GM20000 (cell line): Measurements from ENCODE around the gene SLC2A13.
"Not testable (repeated sequence)": the region's sequence is repeated elsewhere in the genome, so short reads cannot be mapped to it uniquely, and the experiment has no call there.

ENCODE experiments used
- DNase-seq: peaks from one replicate; pipeline ENCODE4 v3.0.0; 2012; ENCODE audit warnings: low spot score
- CTCF ChIP-seq: IDR thresholded peaks from 2 replicates; pipeline ENCODE4 v1.5.1; 2012; ENCODE audit warnings: mild to moderate bottlenecking, control low read depth; ENCODE audit errors: extremely low read depth, missing control alignments

SLC2A13 gene

GRCh38 chr12:39912211-39912980 lies 193.5 kb downstream of the SLC2A13 start:
- no peak for DNase-seq
- TF ChIP-seq CTCF: no peak

DNA sequence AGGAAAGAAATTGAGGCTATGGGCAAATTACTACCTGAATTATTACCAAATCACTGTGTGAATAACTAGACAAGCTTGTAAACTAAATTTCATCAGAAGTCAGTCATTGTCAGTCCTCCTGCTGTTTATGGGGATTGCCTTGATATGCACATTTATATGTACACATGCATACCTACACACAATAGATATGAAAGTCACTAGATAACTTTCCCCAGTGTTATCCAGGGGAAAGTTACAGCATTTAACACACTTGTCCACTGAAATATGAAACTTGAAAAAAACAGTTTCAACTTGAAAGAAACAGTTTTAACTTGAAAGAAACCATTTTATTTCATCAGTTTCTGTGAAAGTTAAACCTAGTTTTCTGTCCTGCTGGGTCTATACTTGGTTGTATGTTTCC lies 199.6 kb downstream of the SLC2A13 start:
- no peak for DNase-seq
- no peak for TF ChIP-seq CTCF

DNA sequence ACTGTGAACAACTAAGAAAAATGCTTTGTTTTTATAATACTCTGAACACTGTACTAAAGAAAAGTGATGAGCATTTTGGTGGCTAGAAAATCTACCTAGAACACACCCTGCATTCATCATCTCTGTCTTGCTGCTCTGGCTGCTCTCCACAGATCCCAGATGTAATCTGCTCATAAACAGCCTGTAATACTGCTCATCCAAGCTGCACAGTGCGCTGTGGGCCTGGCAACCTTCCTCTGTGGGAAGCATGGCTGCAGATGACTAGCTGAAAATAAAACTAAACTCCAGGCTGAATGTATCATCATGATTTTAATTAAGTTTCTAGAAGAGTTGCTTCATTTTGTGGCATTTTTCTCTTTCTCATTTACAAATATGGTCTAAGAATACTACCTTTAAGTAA lies 200.7 kb downstream of the SLC2A13 start:
- TF ChIP-seq CTCF: no peak
- no peak for DNase-seq

DNA sequence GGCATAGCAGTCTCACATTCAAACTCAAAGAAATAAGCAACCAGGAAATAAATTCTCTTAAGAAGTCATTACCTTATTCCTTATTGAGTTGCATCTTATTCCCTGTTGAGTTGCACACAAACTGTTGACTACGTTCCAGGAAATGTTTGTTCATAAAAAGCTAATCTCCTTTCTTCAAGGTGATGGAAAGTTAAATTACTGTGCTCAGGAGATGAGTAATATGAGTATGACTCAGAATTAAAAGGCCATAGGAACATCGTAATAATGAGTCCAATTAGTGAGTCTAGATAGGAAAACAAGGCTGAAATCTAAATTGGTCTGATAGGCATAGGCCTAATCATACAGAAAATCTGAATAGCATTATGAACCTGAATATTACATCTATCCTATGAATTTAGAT lies 203.1 kb downstream of the SLC2A13 start:
- TF ChIP-seq CTCF: no peak
- DNase-seq: no peak

DNA sequence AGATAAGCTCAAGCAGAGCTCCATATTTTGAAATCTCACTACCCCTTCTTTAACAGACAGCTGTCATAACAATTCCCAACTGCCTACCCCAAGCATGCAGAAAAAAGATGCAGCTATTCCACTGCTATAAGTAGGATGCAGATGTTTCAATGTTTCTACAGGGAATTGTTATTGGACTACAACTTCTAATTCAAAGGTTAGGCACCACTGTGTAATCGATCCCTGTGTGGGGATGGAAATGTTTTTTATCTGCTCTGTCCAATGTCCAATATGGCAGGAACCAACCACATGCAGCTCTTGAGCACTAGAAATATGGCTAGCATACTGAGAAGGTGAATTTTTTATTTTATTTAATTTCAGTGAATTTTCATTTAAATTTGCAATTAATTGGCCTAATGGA lies 208.6 kb downstream of the SLC2A13 start:
- DNase-seq: no peak
- TF ChIP-seq CTCF: no peak

DNA sequence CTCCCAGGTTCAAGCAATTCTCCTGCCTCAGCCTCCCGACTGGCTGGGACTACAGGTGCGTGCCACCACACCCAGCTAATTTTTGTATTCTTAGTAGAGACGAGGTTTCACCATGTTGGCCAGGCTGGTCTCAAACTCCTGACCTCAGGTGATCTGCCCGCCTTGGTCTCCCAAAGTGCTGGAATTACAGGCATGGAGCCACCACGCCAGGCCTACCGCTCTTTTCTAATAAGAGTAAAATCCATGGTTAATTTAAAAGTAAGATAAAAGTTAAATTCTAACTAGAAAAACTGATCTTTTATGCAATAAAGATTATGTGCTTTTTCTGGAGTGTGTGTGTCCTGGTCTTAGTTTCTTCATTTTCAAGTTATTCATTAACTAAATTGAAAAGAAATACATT lies 212.5 kb downstream of the SLC2A13 start:
- DNase-seq: not testable (repeated sequence)

- no peak for DNase-seq
- no peak for TF ChIP-seq CTCF
These were observed 213.7 kb downstream of the SLC2A13 start for GRCh38 chr12:39892146-39892545.

DNA sequence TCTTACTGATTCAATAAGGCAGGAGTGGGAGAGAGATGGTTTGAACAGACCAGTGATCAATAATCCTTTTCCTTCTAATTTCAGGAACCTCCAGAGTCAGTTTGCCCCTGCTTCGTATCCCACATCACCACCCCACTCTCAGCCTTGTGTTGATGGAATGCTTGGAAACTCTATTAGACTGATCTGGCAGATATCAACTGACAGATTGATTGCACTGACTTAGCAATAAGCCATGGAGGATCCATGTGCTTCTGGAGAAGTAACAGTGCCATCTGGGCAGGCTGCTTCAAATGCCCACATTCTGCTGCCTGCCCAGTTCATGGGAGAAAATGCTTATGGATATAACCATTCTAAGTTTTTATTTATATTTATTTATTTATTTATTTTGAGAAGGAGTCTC lies 218.0 kb downstream of the SLC2A13 start:
- TF ChIP-seq CTCF: no peak
- no peak for DNase-seq
